Activated gamma-delta T cell treated with anti-CD3 and anti-CD28 coated beads, Interleukin-2, amount 50 U/mL, for 16 hours (primary cell): ENCODE results near the gene SUPV3L1.
"Not testable (repeated sequence)": the region's sequence is repeated elsewhere in the genome, so short reads cannot be mapped to it uniquely, and the experiment has no call there.

Experiments used
- DNase-seq: peaks from one replicate; pipeline ENCODE4 v3.0.0-alpha.2; 2020; ENCODE audit warnings: low read depth

The SUPV3L1 gene

DNA sequence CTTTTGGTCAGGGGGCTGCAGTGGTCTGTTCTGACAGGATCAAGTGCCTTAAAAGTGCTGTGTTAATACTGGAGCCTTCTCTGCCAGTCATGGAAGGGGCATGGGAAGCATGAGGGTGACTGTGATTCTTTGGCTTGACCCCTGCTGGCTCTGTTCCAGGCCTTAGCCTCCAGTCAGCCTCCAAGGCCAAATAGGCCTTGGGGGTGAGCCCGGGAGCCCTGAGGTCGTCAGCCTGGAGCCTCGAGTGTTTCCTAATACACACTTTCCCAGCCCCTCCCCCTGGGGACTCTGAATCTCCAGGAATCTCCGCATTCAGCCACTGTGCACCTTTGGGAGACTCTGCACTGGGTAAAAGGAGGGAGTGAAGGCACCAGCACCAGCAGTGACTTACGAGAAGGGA is 50.1 kb downstream of the SUPV3L1 start:
- no peak for DNase-seq

- no peak for DNase-seq
These were observed 52.2 kb downstream of the SUPV3L1 start for GRCh38 chr10:69232252-69232651.

DNA sequence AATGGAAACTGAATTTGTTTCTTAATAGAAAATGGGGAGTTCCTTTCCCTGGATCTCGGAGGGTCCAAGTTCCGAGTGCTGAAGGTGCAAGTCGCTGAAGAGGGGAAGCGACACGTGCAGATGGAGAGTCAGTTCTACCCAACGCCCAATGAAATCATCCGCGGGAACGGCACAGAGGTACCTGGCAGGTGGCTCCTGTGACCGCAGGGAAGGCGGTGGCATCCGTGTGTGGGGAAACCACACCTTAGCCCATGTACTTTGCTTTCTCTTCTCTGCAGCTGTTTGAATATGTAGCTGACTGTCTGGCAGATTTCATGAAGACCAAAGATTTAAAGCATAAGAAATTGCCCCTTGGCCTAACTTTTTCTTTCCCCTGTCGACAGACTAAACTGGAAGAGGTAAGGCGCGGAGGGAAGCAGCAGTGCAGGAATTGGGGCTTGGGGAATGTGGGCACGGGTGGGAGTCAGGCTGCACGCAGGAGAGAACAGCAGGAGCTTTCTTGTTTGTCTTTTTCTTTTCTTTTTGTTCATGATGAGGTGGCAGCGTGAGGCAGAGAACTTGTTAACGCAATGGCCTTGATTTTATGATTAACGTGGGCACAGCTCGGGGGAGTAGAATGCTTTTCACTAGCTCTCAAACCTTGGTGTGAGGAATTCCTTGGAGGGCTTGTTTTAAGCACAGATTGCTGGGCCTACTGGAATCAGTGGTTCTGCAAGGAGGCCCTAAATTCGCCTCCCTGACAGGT is 52.9 kb downstream of the SUPV3L1 start:
- DNase-seq = no peak

DNA sequence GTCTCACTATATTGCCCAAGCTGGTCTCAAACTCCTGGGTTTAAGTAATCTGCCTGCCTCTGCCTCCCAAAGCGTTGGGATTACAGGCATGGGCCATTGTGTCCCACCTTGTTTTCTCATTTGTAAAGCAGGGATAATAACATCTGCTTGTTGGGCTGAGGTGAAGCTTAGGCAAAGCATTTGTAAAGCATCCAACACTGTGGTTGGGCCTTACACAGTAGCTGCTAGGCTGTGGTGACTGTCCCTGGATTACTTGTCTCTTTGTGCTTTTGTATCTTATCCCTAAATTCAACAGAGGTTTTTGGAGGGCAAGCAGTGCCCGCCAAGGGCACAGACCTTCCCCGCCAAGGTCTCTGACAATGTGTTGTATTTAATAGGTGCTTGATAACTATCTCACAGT is 54.4 kb downstream of the SUPV3L1 start:
- DNase-seq = no peak

GRCh38 chr10:69237528-69238159 is 57.6 kb downstream of the SUPV3L1 start:
- peak; percentile 83 for DNase-seq

DNA sequence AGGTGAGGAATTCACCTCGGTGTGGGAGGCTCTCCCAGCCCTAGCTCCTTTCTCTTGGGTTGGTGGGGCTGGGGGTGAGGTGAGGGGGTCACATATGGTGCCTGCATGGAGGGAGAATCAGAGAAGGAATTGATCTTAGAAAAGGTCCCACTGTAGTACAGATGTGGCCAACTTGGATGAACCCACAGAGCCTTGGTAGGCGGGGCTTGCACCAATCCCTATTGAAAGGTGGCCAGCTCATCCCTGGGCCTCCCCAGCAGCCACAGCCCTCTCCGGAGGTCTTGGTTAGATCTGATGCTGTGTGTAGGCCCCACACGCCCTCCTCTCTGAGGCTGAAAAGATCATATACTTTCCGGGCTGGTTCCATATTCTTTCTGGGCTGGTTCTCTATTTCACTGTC is 59.1 kb downstream of the SUPV3L1 start:
- no peak for DNase-seq

GRCh38 chr10:69239816-69240434 is 59.9 kb downstream of the SUPV3L1 start:
- no peak for DNase-seq

GRCh38 chr10:69240455-69240854 is 60.4 kb downstream of the SUPV3L1 start:
- DNase-seq = no peak

- no peak for DNase-seq
These were observed 61.5 kb downstream of the SUPV3L1 start for GRCh38 chr10:69241575-69241974.

- DNase-seq = no peak
These were observed 62.2 kb downstream of the SUPV3L1 start for GRCh38 chr10:69242040-69242851.

DNA sequence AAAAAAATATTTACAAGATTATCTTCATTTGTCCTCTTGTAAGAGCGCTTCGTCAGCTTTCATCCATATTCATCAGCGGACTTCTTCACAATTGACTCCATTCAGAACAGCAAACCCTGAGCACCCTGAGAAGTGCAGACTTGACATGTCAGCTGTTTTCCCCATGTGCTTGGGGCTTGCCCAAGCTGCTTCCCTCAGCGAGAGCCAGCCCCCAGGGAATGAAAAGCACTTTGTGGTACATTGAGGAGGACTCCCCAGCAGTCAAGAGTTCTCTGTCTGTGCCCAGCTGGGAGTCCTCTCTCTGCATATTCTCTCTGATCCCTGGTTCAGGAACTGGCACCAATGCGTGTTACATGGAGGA is 62.8 kb downstream of the SUPV3L1 start:
- no peak for DNase-seq

DNA sequence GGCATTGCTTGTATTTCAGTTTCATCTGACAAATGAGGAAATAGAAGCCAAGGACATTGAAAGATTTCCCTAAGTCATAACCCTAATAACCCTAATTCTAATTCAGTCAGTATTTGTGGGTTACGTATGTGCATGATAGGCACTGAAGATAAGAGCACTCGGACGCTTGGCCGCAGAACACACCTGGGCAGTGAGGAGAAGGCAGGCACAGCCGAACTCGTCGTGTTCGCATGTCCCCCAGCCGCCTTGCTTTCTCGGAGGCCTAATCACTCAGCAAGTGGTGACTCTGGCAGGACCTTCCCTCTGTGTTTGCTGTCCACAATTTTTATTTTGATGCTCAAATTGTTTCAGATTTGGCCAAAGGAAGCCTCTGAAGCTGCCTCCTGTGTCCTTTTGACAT is 63.8 kb downstream of the SUPV3L1 start:
- no peak for DNase-seq

DNA sequence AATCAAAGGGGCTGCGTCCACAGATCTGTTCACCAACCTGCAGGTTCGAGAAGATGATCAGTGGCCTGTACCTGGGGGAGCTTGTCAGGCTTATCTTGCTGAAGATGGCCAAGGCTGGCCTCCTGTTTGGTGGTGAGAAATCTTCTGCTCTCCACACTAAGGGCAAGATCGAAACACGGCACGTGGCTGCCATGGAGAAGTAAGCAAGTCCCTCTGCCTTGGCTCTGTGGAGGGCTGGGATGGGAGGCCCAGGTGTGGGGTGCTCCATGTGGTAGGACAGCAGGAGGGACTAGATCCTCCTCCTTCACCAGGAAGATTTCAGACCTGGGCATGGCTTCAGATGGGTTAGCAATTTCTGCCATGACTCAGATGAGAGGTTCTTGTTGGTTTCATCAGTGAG is 66.0 kb downstream of the SUPV3L1 start:
- DNase-seq = no peak

DNA sequence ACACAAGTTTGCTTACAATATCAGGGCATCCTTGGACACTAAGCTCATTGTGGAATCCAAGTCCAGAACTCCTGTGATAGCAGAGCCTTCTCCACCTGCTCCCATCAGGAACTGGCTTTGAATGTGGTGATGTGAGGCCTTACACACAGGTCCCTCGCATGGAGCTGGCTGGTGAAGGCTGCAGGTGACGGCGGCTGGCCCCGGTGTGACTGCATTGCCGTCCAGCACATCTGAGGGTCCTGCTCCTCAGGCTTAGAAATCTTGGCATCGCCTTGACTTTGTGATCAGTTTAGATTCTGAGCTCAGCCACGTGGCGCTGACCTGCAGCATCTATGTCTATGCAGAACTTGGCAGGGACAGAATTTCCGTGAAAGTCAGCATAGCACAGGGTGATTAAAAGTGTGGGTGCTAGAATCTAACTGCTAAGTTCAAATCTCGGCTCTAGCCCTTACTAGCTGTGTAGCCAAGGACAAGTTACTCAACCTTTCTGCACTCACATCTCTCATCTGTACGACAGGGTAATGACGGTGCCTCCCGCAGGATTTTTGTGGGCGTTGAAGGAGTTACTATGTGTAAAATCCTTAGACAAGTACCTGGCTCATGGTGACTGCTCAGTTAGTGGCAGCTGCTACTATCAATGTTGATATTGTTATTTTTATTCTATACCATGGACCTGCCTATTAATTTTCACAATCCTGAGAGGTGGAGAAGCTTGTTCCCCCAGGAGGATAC is 66.7 kb downstream of the SUPV3L1 start:
- DNase-seq = no peak

- DNase-seq = no peak
These were observed 67.3 kb downstream of the SUPV3L1 start for GRCh38 chr10:69247313-69247710.

DNA sequence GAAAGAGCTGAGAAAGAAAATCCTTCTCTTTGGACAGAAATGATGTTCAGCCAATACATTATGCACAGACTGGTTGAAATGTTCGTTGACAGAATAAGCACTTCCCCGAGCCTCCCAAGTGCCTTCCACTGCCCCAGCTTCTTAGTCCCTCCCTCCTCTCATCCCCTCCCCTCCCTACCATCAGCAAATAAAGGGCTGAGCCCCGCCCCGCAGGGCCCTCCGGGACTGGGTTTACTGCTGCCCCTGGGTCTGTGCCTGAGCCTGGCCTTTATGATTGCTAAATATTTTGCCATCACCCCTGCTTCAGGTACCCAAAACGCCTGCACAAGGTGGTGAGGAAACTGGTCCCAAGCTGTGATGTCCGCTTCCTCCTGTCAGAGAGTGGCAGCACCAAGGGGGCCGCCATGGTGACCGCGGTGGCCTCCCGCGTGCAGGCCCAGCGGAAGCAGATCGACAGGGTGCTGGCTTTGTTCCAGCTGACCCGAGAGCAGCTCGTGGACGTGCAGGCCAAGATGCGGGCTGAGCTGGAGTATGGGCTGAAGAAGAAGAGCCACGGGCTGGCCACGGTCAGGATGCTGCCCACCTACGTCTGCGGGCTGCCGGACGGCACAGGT is 68.2 kb downstream of the SUPV3L1 start:
- no peak for DNase-seq

DNA sequence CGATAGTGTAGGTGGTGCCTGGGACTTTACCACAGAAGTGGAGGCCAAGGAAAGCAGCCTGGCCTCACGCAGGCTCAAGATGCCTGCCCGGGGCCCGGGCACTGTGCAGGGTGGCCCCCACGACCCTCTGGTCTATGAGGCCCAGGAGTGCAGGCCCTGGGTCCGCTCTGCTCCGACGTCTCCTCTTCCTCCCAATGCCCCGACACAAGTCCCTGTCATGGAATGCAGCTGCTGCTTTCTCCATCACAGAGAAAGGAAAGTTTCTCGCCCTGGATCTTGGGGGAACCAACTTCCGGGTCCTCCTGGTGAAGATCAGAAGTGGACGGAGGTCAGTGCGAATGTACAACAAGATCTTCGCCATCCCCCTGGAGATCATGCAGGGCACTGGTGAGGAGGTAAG is 70.0 kb downstream of the SUPV3L1 start:
- DNase-seq = no peak

- not testable (repeated sequence) for DNase-seq
These were observed 71.4 kb downstream of the SUPV3L1 start for GRCh38 chr10:69251417-69251816.

DNA sequence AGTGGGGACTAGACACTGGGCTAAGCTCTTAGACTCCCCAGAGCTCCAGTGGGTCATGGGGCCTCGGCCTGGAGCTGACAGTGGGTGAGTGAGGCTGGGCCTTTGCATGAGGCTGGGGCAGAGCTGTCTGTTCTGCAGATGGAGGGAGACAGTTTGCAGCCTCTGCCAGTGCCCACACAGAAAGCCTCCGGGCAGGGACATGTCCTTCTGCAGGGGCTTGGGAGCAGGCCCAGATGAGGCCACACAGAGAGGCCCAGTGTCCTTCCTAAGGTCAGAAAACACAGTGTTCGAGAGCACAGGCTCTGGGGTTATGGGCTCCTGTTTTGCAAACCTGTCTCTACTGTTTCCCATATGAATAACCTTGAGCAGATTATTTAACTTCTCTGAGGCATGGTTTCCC is 73.1 kb downstream of the SUPV3L1 start:
- no peak for DNase-seq

DNA sequence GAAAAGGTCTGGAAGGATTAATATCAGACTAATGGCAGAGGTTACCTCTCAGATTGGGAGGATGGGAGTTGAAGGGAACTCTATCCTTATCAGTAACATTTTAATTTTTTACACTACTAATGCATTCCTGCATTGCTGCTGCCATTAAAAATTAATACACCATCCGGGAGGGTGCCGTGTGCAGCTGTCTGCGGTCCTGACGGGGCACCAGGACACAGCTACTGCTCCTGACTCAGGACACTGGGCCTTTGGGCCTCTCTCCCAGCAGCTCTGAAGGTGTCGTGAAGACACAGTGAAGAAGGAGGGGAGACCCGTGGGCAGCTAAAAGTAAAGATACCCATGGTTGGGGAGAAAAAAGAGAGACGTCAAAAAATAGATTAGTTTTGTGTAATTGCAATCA is 74.8 kb downstream of the SUPV3L1 start:
- DNase-seq = no peak
